ENCODE results near the gene BRCA1.
"Not testable (repeated sequence)": the region's sequence is repeated elsewhere in the genome, so short reads cannot be mapped to it uniquely, and the experiment has no call there.

Gene BRCA1

DNA sequence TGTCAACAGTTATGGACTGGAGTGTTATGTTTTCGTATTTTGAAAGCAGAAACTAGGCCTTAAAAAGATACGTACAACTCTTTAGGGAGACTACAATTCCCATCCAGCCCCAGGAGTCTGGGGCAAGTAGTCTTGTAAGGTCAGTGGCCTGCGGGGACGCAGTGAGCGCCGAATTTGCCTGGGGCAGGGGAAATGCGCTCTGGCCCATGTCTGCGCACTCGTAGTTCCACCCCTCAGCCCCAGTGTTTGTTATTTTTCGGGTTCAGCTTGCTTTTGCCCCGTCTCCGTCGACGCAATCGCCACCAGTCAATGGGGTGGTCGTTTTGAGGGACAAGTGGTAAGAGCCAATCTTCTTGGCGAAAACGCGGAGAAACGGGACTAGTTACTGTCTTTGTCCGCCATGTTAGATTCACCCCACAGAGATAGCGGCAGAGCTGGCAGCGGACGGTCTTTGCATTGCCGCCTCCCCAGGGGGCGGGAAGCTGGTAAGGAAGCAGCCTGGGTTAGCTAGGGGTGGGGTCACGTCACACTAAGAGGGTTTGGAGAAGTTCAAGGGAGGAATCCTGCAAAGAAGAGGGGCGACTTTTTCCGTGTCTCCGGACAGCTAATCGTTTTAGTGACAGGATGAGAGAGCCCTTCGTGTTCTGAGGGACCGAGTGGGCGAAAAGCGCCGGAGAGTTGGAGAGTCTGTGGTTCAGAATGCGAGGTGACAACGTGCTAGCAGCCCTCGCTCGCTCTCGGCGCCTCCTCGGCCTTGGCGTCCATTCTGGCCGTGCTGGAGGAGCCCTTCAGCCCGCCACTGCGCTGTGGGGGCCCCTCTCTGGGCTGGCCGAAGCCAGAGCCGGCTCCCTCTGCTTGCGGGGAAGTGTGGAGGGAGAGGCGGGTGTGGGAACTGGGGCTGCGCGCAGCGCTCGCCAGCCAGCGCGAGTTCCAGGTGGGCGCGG is 1.1 kb upstream of the BRCA1 start:
- DNase-seq (ENCODE audit: extremely low read depth, low read depth): no peak
- TF ChIP-seq, protein P1, sequence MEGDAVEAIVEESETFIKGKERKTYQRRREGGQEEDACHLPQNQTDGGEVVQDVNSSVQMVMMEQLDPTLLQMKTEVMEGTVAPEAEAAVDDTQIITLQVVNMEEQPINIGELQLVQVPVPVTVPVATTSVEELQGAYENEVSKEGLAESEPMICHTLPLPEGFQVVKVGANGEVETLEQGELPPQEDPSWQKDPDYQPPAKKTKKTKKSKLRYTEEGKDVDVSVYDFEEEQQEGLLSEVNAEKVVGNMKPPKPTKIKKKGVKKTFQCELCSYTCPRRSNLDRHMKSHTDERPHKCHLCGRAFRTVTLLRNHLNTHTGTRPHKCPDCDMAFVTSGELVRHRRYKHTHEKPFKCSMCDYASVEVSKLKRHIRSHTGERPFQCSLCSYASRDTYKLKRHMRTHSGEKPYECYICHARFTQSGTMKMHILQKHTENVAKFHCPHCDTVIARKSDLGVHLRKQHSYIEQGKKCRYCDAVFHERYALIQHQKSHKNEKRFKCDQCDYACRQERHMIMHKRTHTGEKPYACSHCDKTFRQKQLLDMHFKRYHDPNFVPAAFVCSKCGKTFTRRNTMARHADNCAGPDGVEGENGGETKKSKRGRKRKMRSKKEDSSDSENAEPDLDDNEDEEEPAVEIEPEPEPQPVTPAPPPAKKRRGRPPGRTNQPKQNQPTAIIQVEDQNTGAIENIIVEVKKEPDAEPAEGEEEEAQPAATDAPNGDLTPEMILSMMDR (IDR thresholded peaks at IDR 0.05; ENCODE audit: low read depth, low read length, missing control alignments): no peak
- peak overlapping the region; percentile 65 for H3K4me3 ChIP-seq (replicated peaks; ENCODE audit: low read depth, low read length)

DNA sequence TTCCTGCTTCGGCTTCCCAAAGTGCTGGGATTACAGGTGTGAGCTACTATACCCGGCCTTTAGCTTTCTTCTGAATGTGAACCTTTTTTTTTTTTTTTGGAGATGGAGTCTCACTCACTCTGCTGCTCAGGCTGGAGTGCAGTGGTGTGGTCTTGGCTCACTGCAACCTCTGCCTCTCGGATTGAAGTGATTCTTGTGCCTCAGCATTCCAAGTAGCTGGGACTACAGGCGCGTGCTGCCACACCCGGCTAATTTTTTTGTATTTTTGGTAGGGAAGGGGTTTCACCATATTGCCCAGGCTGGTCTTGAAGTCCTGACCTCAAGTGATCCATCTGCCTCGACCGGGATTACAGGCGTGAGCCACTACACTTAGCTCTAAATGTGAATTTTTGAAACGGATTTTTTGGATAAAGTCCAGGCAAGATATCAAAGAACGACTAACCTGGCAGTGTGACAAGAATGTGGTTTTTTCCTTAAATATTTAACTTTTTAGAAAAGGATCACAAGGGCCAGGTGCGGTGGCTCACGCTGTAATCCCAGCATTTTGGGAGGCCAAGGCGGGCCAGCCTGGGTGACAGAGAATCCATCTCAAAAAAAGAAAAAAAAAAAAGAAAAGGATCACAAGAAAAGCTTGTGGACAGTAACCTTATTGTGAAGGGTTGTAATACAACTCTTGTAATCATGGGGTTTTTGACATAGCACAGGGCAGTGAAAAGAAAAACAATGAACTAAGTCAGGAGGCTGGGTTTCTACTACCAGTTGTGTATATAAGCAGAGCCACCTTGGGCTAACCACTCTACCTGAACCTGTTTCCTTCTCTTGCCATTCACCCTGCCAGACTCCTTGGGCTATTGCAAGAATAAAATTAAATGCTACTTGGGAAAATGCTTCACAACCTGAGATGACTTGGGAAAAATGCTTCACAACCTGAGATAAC is 6.2 kb downstream of the BRCA1 start:
- no peak for DNase-seq (ENCODE audit: extremely low read depth, low read depth)
- H3K4me3 ChIP-seq (replicated peaks; ENCODE audit: low read depth, low read length): no peak overlapping the region
- TF ChIP-seq, protein P1 (IDR thresholded peaks at IDR 0.05; ENCODE audit: low read depth, low read length, missing control alignments): no peak

DNA sequence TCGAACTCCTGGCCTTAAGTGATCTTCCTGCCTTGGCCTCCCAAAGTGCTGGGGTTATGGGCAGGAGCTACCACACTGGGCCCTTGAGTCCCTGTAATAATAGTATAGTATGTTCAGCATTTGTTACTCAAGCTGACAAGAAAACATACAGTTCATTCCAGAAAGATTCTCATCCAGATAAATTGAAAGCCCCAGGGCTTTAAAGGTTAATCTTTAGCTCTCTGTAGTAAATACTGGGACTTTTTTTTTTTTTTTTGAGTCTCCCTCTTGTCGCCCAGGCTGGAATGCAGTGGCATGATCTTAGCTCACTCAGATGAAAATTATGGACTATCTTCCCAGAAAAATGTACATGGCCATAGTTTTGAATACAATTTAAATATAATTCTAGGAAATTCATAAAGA is 11.0 kb downstream of the BRCA1 start:
- TF ChIP-seq, protein P1 (IDR thresholded peaks at IDR 0.05; ENCODE audit: low read depth, low read length, missing control alignments): no peak
- H3K4me3 ChIP-seq (replicated peaks; ENCODE audit: low read depth, low read length): no peak overlapping the region
- no peak for DNase-seq (ENCODE audit: extremely low read depth, low read depth)

DNA sequence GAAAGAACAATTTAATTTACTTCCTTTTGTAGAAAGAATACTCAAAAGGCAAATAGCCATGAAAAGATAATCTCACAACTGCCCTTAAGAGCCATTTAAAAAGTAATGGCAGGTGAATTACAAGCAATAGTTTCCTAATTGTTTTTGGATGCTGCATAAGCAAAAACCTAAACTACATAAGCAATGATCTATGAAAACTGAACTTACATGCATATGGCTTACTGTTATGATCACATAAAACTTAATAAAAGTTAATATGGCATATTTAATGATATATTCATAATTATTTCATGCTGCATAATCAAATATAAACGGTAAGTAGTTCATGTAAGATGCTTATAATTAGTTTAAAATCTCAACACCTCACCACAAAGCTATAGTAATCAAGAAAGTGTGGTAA is 18.6 kb downstream of the BRCA1 start:
- DNase-seq (ENCODE audit: extremely low read depth, low read depth): no peak
- TF ChIP-seq, protein P1 (IDR thresholded peaks at IDR 0.05; ENCODE audit: low read depth, low read length, missing control alignments): no peak
- no peak overlapping the region for H3K4me3 ChIP-seq (replicated peaks; ENCODE audit: low read depth, low read length)

DNA sequence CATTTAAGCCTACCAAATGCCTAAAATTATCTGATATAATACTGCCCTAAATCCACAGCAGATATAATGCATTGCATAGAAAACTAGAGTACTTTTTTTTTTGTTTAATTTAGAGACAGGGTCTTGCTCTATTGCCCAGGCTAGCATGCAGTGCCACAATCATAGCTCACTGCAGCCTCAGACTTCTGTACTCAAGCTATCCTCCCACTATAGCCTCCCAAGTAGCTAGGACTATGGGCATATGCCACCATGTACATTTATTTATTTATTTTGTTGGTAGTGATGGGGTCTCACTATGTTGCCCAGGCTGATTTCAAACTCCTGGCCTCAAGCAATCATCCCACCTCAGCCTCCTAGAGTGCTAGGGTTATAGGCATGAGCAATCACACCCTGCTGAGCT is 20.0 kb downstream of the BRCA1 start:
- no peak for DNase-seq (ENCODE audit: extremely low read depth, low read depth)
- TF ChIP-seq, protein P1 (IDR thresholded peaks at IDR 0.05; ENCODE audit: low read depth, low read length, missing control alignments): no peak

DNA sequence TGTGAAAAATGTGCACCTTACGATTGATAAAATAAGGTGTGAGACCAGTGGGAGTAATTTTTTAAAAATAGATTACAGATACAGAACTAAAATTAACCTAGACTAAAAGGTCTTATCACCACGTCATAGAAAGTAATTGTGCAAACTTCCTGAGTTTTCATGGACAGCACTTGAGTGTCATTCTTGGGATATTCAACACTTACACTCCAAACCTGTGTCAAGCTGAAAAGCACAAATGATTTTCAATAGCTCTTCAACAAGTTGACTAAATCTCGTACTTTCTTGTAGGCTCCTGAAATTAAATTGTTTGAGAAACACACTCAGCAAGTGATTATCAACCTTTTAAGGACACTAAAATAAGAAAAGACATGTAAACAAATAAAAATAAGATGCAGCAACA is 20.5 kb downstream of the BRCA1 start:
- TF ChIP-seq, protein P1 (IDR thresholded peaks at IDR 0.05; ENCODE audit: low read depth, low read length, missing control alignments): no peak
- H3K4me3 ChIP-seq (replicated peaks; ENCODE audit: low read depth, low read length): no peak overlapping the region
- no peak for DNase-seq (ENCODE audit: extremely low read depth, low read depth)

More for the DNA sequence above, 20.0 kb downstream of the BRCA1 start:
- no peak overlapping the region for H3K4me3 ChIP-seq (replicated peaks; ENCODE audit: low read depth, low read length)

DNA sequence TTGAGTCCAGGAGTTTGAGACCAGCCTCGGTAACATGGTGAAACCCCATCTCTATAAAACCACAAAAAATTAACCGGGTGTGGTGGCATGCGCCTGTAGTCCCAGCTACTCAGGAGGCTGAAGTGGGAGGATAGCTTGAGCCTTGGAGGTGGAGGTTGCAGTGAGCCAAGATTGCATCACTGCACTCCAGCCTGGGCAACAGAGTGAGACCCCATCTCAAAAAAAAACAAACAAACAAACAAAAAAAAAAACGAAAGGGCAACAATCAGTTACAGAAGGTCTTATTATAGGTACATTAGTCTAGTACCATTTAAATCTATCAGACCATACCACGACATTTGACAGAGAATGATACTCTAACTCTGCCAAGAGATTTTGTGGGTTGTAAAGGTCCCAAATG is 29.8 kb downstream of the BRCA1 start:
- not testable (repeated sequence) for DNase-seq (ENCODE audit: extremely low read depth, low read depth); H3K4me3 ChIP-seq (replicated peaks; ENCODE audit: low read depth, low read length)
